GM23248 (cell line): ENCODE results near the gene CDH10. TPM values are rescaled to one million over a fixed set of nuclear protein-coding genes. Genes with fewer than 3 reads are reported as not detected.

Experiments used
- DNase-seq: peaks from one replicate; pipeline ENCODE4 v3.0.0-alpha.2; 2015
- H2AFZ ChIP-seq: fragments of 200-600 bp; sonication (generic); 2 replicates; pipeline ENCODE4 v1.6.1; 2016; ENCODE audit warnings: antibody characterized with exemption
- H3F3A ChIP-seq: fragments of 200-600 bp; sonication (generic); 2 replicates; pipeline ENCODE4 v1.6.1; 2016; ENCODE audit warnings: mild to moderate bottlenecking, antibody characterized with exemption, mixed run types; ENCODE audit not compliant: insufficient read depth
- H3K27ac ChIP-seq: fragments of 200-600 bp; sonication (generic); 2 replicates; pipeline ENCODE4 v1.5.1; 2016; ENCODE audit warnings: mild to moderate bottlenecking
- H3K27me3 ChIP-seq: fragments of 200-600 bp; sonication (generic); replicated peaks from 2 replicates; pipeline ENCODE4 v1.6.1; 2016; ENCODE audit warnings: mild to moderate bottlenecking; ENCODE audit not compliant: insufficient read depth
- H3K36me3 ChIP-seq: fragments of 200-600 bp; sonication (generic); 2 replicates; pipeline ENCODE4 v1.6.1; 2016; ENCODE audit warnings: low read depth, mild to moderate bottlenecking
- H3K4me1 ChIP-seq: fragments of 200-600 bp; sonication (generic); 2 replicates; pipeline ENCODE4 v1.6.1; 2016; ENCODE audit warnings: mild to moderate bottlenecking; ENCODE audit not compliant: insufficient read depth
- H3K4me2 ChIP-seq: fragments of 200-600 bp; sonication (generic); one replicate; pipeline ENCODE4 v1.6.1; 2016; ENCODE audit warnings: mild to moderate bottlenecking; ENCODE audit not compliant: unreplicated experiment
- H3K4me3 ChIP-seq: fragments of 200-600 bp; sonication (generic); 2 replicates; pipeline ENCODE4 v1.5.1; 2016; ENCODE audit warnings: mild to moderate bottlenecking
- H3K79me2 ChIP-seq: fragments of 200-600 bp; sonication (generic); 2 replicates; pipeline ENCODE4 v1.6.1; 2016; ENCODE audit warnings: mild to moderate bottlenecking; ENCODE audit not compliant: insufficient read depth
- H3K9ac ChIP-seq: fragments of 200-600 bp; sonication (generic); 2 replicates; pipeline ENCODE4 v1.6.1; 2016; ENCODE audit warnings: mild to moderate bottlenecking
- H3K9me2 ChIP-seq: fragments of 200-600 bp; sonication (generic); 2 replicates; pipeline ENCODE4 v1.6.1; 2016; ENCODE audit warnings: mixed run types, mild to moderate bottlenecking, moderate library complexity; ENCODE audit not compliant: insufficient read depth
- H3K9me3 ChIP-seq: fragments of 200-600 bp; sonication (generic); one replicate; pipeline ENCODE4 v1.6.1; 2017; ENCODE audit warnings: low read depth
- H4K20me1 ChIP-seq: fragments of 200-600 bp; sonication (generic); 2 replicates; pipeline ENCODE4 v1.6.0; 2016; ENCODE audit not compliant: insufficient read depth
- EZH2 ChIP-seq: fragments of 200-600 bp; sonication (generic); IDR thresholded peaks from 2 replicates; pipeline ENCODE4 v1.6.1; 2018; ENCODE audit warnings: antibody characterized with exemption, mild to moderate bottlenecking; ENCODE audit not compliant: insufficient read depth, poor library complexity, severe bottlenecking
- EZH2phosphoT487 ChIP-seq: fragments of 200-600 bp; sonication (generic); IDR thresholded peaks from 2 replicates; pipeline ENCODE4 v1.6.1; 2018; ENCODE audit warnings: antibody characterized with exemption, moderate library complexity, mild to moderate bottlenecking, low read depth; ENCODE audit not compliant: insufficient read depth
- WGBS, 2 experiments: methylation state at CpG; one replicate each; pipeline ENCODE4 v1.1.6; 2015 to 2017; ENCODE audit warnings: low lambda C conversion rate in 2 of 2, low coverage in 1 of 2; ENCODE audit errors: missing lambda C conversion rate in 2 of 2; 5-methylcytosine and 5-hydroxymethylcytosine counted together
- in situ Hi-C: fragments of 300-500 bp; cut with MboI; formaldehyde crosslinking; loops from 2 replicates; pipeline ENCODE4 v1.15.0; 2020
- polyA plus RNA-seq: library from polyadenylated mRNA; unstranded; fragments of >200 nt; fragmentation: Nextera tagmentation; extraction: Ambion mirVana; gene quantifications from 2 replicates; pipeline ENCODE4 v1.2.1, GENCODE V29; 2016
- total RNA-seq: library from RNA; depleted of rRNA; stranded (reverse); fragments of >200 nt; shearing (Covaris generic); gene quantifications from 2 replicates; pipeline ENCODE4 v1.2.3, GENCODE V29; 2014

Gene CDH10
- total and polyA plus RNA-seq, 2 experiments from 2014 or later, result 2.1 to 5.7 TPM

DNA sequence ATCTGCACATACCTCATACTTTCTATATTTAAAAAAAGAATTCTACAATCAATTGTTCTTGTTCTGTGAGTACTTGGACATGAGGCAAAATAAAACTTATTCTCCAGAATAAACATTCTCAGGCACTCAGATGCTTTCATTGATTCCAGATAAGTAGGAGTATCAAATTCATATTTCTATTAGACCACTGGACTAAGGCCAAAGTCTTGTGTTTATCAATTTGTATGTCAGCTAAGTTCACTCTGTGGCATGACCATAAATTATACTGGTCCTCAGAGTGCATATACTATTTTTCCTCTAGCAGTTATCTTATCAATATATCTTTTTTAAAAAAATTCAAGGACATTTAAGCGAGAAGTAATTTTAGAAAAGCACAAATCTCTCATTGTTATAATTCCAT is 28.2 kb downstream of the CDH10 start:
- H3K27ac ChIP-seq, result no peak overlapping the region
- TF ChIP-seq EZH2 (no peak), EZH2phosphoT487 (no peak)
- no peaks in the 10 kb centered on the region for H4K20me1 ChIP-seq
- H3K4me1 ChIP-seq, result no peaks in the 10 kb centered on the region
- H2AFZ ChIP-seq, result no peak overlapping the region
- in situ Hi-C loops, result no loop called here
- no peak overlapping the region for H3K4me2 ChIP-seq
- H3K36me3 ChIP-seq, result no peaks in the 10 kb centered on the region
- no peaks in the 10 kb centered on the region for H3K9me2 ChIP-seq
- WGBS, 2 experiments, result 44 to 55% methylated on average over 1 of the region's 1 CpG
- H3F3A ChIP-seq, result no peaks in the 10 kb centered on the region
- H3K79me2 ChIP-seq, result no peaks in the 10 kb centered on the region
- no peaks in the 10 kb centered on the region for H3K27me3 ChIP-seq
- H3K9ac ChIP-seq, result no peak overlapping the region
- DNase-seq, result no peak
- H3K4me3 ChIP-seq, result no peak overlapping the region
- no peaks in the 10 kb centered on the region for H3K9me3 ChIP-seq

DNA sequence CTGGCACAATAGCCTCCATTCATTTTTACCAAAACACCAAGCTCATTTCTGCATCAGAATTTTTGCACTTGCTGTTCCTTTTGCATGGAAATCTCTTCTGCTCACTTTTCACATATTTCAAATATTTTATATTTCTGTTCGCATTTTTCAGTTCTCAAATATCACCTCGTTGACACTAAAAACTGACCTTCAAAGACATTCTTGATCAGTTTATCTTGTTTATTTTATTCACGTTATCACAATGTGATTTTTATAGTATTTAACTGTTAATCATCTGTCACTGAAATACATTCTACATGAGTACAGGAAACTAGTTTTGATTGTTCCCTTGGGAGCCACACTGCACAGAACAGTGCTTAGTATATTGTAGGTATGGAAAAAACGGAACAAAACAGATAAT is 29.6 kb downstream of the CDH10 start:
- H3F3A ChIP-seq, result no peaks in the 10 kb centered on the region
- 36 to 41% methylated on average over 4 of the region's 4 CpGs for WGBS, 2 experiments
- H3K27ac ChIP-seq, result no peak overlapping the region
- in situ Hi-C loops, result no loop called here
- H3K9me2 ChIP-seq, result no peaks in the 10 kb centered on the region
- no peak overlapping the region for H3K9ac ChIP-seq
- H3K4me2 ChIP-seq, result no peak overlapping the region
- no peaks in the 10 kb centered on the region for H3K27me3 ChIP-seq
- no peaks in the 10 kb centered on the region for H3K36me3 ChIP-seq
- TF ChIP-seq EZH2, result no peak
- TF ChIP-seq EZH2phosphoT487, result no peak
- H3K4me3 ChIP-seq, result no peak overlapping the region
- no peak for DNase-seq
- no peaks in the 10 kb centered on the region for H3K4me1 ChIP-seq
- H3K9me3 ChIP-seq, result no peaks in the 10 kb centered on the region
- H3K79me2 ChIP-seq, result no peaks in the 10 kb centered on the region
- no peaks in the 10 kb centered on the region for H4K20me1 ChIP-seq
- no peak overlapping the region for H2AFZ ChIP-seq

GRCh38 chr5:24609706-24610105 is 35.1 kb downstream of the CDH10 start:
- Histone ChIP-seq H3K9me3 (no peaks in the 10 kb centered on the region), H3K36me3 (no peaks in the 10 kb centered on the region), H3K9me2 (no peaks in the 10 kb centered on the region), H3K27ac (no peak overlapping the region), H3K4me1 (no peaks in the 10 kb centered on the region), H3K9ac (no peak overlapping the region), H3K79me2 (no peaks in the 10 kb centered on the region), H4K20me1 (no peaks in the 10 kb centered on the region), H3K27me3 (no peaks in the 10 kb centered on the region), H3K4me2 (no peak overlapping the region), H2AFZ (no peak overlapping the region), H3F3A (no peaks in the 10 kb centered on the region), H3K4me3 (no peak overlapping the region)
- in situ Hi-C loops, result no loop called here
- DNase-seq, result no peak
- TF ChIP-seq EZH2 (no peak), EZH2phosphoT487 (no peak)
- 76 to 77% methylated on average over 14 of the region's 14 CpGs for WGBS, 2 experiments

DNA sequence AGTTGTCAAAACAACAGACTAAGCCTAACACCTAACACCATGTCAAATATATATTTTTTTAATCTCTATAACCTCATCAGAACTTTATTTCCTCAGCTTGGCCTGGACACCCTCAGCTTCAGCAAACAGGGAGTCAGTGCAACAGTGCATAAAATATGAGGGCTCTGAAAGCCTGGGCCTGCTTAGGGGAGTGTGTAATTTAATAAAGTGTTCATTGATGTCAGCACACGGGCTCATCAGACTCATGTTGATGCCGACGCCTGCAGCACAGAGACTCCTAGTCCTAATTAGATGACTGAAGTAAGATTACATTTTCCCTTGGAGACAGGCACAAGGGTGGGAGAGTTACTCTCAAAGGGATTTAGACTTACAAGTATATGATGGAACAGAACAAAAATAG is 37.8 kb downstream of the CDH10 start:
- no peak overlapping the region for H3K4me3 ChIP-seq
- H4K20me1 ChIP-seq, result no peaks in the 10 kb centered on the region
- no peak overlapping the region for H3K4me2 ChIP-seq
- no peaks in the 10 kb centered on the region for H3K4me1 ChIP-seq
- H3K27ac ChIP-seq, result no peak overlapping the region
- no peaks in the 10 kb centered on the region for H3K79me2 ChIP-seq
- H3K36me3 ChIP-seq, result no peaks in the 10 kb centered on the region
- DNase-seq, result no peak
- no peak for TF ChIP-seq EZH2phosphoT487
- no peak for TF ChIP-seq EZH2
- 11 to 35% methylated on average over 3 of the region's 3 CpGs for WGBS, 2 experiments
- H3K27me3 ChIP-seq, result no peaks in the 10 kb centered on the region
- H2AFZ ChIP-seq, result no peak overlapping the region
- H3K9me2 ChIP-seq, result no peaks in the 10 kb centered on the region
- no peaks in the 10 kb centered on the region for H3F3A ChIP-seq
- no peaks in the 10 kb centered on the region for H3K9me3 ChIP-seq
- no peak overlapping the region for H3K9ac ChIP-seq
- in situ Hi-C loops, result no loop called here

GRCh38 chr5:24602188-24602587 is 42.6 kb downstream of the CDH10 start:
- no peak for DNase-seq
- Histone ChIP-seq H3K4me3 (no peak overlapping the region), H3K27me3 (no peaks in the 10 kb centered on the region), H3K9me2 (no peaks in the 10 kb centered on the region), H3K9me3 (no peaks in the 10 kb centered on the region), H3K9ac (no peak overlapping the region), H3K27ac (no peak overlapping the region), H2AFZ (no peak overlapping the region), H4K20me1 (no peaks in the 10 kb centered on the region), H3K79me2 (no peaks in the 10 kb centered on the region), H3K36me3 (no peaks in the 10 kb centered on the region), H3F3A (no peaks in the 10 kb centered on the region), H3K4me2 (no peak overlapping the region), H3K4me1 (no peaks in the 10 kb centered on the region)
- 46 to 49% methylated on average over 2 of the region's 2 CpGs for WGBS, 2 experiments
- TF ChIP-seq EZH2, result no peak
- no peak for TF ChIP-seq EZH2phosphoT487
- in situ Hi-C loops, result no loop called here
